Activated T-cell treated with anti-CD3 and anti-CD28 coated beads for 48 hours (primary cell): ENCODE measurements around the gene TRPM5.

Experiments used
- DNase-seq: peaks from one replicate; pipeline ENCODE4 v3.0.0-alpha.2; 2020; ENCODE audit warnings: low read depth

TRPM5 gene

GRCh38 chr11:2436013-2436520 lies 8.2 kb downstream of the TRPM5 start:
- no peak for DNase-seq

DNA sequence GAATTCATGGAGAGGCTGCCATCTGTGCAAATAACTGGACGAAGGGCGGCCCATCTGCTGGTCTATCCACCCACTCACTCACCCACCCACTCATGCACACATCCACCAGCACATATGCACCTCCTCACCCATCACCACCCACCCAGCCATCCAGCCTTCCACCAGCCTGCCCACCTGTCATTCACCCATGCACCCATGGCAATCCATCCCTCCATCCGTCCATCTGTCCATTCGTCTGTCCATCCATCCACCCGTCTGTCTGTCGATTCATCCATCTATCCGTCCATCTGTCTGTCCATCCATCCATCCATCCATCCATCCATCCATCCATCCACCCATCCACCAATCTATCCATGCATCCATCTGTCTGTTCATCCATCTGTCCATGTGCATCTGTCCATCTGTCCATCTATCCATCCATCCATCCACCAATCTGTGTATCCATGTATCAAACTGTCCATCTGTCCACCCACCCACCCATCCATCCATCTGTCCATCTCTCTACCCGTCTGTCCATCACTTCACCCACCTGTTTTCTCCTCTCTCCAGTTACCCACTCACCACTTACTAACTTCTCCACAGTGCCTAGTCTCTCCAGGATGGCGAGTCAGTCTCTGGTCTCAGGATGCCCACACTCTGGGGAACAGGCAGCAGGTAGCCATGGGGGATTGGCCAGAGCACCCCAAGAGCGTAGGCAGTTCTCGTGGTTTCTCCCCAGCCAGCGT lies 8.9 kb downstream of the TRPM5 start:
- no peak for DNase-seq

GRCh38 chr11:2434506-2435255 lies 9.6 kb downstream of the TRPM5 start:
- no peak for DNase-seq

DNA sequence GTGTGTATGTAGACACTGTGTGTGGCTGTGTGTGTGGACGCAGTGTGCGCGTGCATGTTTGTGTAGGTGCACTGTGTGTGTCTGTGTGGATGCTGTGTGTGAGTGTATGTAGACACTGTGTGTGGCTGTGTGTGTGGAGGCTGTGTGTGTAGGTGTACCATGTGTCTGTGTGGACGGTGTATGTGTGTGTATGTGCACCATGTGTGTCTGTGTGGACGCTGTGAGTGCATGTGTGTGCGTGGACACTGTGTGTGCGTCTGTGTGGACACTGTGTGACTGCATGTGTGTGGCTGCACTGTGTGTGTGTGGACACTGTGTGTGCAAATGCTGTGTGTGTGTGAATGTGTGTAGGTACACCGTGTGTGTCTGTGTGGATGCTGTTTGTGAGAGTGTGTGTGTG lies 10.3 kb downstream of the TRPM5 start:
- DNase-seq: no peak

GRCh38 chr11:2433106-2433925 lies 11.0 kb downstream of the TRPM5 start:
- DNase-seq: no peak

DNA sequence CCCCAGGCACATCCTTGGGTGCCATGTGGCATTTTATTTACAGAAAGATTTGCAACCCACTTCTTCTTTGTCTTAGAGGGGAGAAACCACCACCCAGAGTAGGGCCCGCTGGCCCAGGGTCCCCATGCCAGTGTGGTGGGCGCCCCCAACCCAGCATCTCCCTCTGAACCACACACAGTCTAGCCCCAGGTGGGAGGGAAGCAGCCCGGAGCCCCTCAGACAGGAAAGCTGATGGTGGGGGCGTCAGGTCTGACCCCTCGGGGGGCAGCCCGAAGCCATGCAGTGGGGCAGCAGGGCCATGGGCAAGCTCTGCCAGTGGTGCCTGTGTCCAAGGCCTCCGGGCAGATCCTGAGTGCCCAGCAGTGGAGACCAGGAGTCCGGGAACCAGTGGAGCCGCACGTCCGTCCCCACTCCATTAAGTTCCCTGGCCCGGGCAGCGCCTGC lies 11.7 kb downstream of the TRPM5 start:
- DNase-seq: no peak

DNA sequence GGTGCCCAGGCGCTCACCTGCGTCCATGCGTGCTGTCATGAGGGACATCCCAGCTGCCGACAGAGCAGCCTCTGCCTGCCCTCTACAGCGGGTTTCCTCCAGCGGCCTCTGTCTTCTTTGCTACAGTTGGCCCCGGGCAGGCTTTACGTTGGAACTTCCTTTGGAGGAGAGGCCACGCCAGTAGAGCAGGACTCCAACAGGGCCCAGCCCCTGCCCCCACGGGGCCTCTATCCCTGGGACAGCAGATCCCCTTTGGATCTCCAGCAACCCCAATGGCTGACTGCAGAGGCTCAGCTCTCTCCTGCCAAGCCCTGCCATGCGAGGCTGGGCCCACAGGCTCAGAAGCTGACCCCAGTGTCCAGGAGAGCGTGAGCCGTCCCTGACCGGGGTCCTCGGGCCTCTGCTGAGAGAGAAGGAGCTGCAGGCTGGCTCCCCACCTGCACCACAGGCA lies 12.1 kb downstream of the TRPM5 start:
- no peak for DNase-seq

DNA sequence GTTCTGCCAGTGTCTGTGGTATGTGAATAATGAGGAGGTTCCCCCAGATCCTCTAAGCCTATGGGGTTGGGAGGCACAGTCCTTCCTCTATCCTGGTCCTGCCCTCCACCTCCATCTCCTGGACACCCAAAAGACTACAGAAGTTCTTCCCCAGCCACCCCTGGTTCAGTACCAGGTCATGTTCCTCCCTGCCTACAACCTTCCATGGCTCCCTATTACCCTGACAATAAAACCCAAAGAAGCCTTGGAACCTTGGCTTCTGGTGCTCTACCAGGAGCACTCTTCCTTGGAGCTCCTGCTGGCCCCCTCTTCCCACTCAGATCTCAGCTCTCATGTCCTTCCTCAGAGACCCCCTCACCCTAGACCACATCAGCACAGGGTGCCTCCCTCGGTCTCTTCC lies 12.9 kb downstream of the TRPM5 start:
- DNase-seq: no peak

- peak; percentile 74 for DNase-seq
Observed at GRCh38 chr11:2428322-2428795, 16.0 kb downstream of the TRPM5 start.

DNA sequence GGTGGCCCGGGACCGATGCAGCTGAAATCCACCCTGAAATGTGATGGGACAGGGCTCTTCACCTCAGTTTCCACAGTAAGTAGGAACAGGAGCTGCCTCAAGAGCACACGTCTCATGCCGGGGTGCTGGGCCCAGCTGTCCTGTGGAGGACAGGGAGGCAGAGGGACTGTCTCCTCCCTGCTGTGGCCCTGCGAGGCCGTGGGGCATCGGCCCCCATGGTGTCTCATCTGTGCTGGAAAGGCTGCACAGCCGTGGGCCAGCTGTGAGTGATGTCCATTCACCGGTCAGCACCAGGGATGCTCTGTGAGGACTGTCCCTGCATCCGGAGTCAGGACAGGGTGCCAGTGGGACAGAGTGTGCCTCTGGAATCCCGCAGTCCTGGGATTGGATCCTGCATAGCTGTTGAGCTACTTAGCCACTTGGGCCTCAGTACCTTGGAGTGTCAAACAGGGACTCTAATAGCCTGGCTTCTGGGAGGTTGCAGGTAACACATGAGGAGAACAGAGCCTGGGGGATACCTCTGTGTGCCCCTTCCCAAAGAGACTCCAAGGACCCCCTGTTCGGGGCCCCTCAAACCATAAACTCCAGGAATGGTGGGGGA lies 16.5 kb downstream of the TRPM5 start:
- no peak for DNase-seq

DNA sequence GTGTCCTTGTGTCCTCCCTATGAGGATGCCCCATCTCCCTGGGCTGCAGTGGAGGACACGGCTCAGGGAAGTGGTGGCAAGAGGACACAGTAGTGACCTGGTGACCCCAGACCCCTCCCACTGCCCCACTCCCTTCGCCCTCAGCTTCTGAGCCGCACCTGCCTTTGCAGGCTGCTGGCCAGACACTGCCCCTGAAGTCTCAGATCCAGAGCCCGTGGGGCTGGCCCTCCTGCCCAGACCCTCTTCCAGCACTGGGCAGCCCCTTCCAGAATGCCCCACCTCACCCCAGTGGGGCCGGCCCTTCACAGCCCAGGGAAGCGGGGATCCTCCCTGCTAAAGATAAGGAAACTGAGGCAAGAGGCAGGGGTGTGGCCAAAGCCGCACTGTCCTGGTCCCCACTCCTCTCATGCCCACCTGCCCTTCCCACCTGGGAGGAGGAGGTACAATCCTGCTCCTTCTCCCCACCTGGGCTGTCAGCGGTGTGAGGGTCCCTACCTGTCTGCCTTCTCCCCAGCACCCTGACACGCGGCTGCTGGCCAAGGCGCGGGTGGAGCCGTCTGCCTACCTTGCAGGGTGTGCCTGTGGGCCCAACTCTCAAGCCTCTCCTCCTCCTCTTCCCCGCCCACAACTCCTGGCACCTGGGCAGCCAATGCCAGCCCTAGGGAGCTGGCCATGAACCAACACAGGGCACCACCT lies 17.3 kb downstream of the TRPM5 start:
- DNase-seq: no peak

GRCh38 chr11:2426221-2426620 lies 18.1 kb downstream of the TRPM5 start:
- DNase-seq: no peak

GRCh38 chr11:2425506-2425905 lies 18.8 kb downstream of the TRPM5 start:
- DNase-seq: no peak

DNA sequence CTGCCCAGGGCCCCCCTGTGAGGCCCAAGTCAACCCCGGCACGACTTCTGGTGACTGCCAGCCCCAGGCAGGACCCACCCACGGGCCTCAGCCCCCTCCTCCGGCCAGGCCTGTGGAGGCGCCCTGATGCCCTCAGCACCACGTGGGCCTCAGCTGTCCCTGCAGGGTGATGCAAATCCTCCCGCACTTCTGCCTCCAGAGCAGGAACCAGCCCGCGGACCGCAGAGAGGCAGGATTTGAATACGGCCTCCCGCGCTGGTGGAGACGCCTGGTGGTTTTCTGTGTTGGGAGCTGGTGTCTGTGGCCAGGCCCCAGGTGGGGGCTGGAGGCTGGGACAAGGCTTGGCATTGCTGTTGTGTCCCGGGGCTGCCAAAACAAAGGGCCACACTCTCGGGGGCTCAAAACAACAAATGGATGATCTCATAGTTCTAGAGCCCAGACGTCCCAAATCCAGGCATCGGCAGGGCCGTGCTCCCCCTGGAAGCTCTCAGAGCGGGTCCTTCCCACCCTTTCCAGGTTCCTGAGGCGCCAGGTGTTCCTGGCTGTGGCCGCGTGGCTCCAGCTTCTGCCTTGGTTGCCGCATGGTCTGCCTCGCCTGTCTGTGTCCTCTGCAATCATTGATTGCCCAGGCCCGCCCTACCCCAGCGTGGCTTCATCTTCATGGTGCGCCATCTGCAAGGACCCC lies 19.4 kb downstream of the TRPM5 start:
- DNase-seq: no peak

- DNase-seq: no peak
Observed at GRCh38 chr11:2423157-2424025, 20.9 kb downstream of the TRPM5 start.

DNA sequence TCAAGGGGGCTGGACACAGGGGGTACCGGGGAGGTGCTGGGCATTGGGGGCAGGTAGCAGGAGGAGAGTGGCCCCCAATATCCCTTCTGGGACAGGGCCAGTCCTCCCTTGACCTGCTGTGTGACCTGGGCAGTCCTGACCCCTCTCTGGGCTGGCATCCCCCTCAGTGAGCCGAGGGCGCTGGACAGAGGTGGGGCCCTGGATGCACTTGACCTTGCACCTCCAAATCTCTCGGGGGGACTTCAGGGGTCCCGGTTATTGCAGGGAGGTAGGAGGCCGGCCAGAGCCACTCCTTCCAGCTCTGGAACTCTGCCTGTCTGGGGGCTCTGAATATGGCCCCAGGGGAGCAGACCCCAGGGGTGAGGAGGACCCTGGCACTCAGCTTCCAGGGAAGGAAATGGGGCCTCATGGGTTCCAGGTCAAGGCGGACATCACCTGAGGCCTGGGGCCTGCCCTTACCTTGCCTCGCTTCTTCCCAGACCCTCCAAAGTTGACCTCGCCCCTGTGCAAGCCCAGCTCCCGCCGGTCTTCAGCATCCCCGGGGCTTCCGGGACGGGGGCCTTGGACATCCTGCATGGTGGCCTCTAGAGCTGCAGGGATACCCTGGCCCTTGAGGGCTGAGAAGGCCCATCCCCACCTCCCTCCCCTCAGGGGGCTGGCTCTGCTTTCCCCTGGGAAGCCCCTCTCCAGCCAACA lies 21.7 kb downstream of the TRPM5 start:
- no peak for DNase-seq

- no peak for DNase-seq
Observed at GRCh38 chr11:2421996-2422395, 22.3 kb downstream of the TRPM5 start.

- DNase-seq: no peak
Observed at GRCh38 chr11:2421226-2421994, 22.9 kb downstream of the TRPM5 start.
